Adrenal gland (tissue), 12 donors: ENCODE results near the gene MKLN1. TPM values are rescaled to one million over a fixed set of nuclear protein-coding genes. Genes with fewer than 3 reads are reported as not detected.

Experiments
- DNase-seq, 7 donors: peaks; one replicate each; pipeline ENCODE4 v3.0.0-alpha.2; 2019 to 2020
- H3K27ac ChIP-seq, 5 donors: fragments of 200-600 bp; sonication (generic) in 4 of 5; 1 replicate in 3 of 5; 2 replicates in 2 of 5; pipeline versions ENCODE4 v1.5.1 to v1.8.0; 2016 to 2020; ENCODE audit warnings: mild to moderate bottlenecking in 1 of 5
- H3K27me3 ChIP-seq: fragments of 200-600 bp; 2 replicates; pipeline ENCODE4 v1.8.0; 2021
- H3K36me3 ChIP-seq, 2 donors: fragments of 200-600 bp; replicated peaks in 1 of 2; 1 replicate in 1 of 2; 2 replicates in 1 of 2; pipeline versions ENCODE4 v1.5.1 to v1.8.0; 2018 to 2022
- H3K4me1 ChIP-seq, 2 donors: fragments of 200-600 bp; replicated peaks in 1 of 2; 1 replicate in 1 of 2; 2 replicates in 1 of 2; pipeline versions ENCODE4 v1.5.1 to v1.8.0; 2018 to 2021
- H3K4me3 ChIP-seq, 4 donors: fragments of 200-600 bp; sonication (generic) in 3 of 4; one replicate each; pipeline ENCODE4 v1.5.1; 2016 to 2018
- H3K9me3 ChIP-seq, 3 donors: fragments of 200-600 bp; sonication (generic) in 1 of 3; replicated peaks in 1 of 3; 1 replicate in 2 of 3; 2 replicates in 1 of 3; pipeline versions ENCODE4 v1.5.1 to v1.8.0; 2016 to 2021
- CTCF ChIP-seq, 6 experiments: fragments of 450-650 bp in 4 of 6; fragments of 200-600 bp in 2 of 6; sonication (generic) in 1 of 6; IDR thresholded peaks; 1 replicate in 5 of 6; 2 replicates in 1 of 6; pipeline versions ENCODE4 v1.5.1 to v1.8.0; 2016 to 2021; ENCODE audit warnings: antibody characterized with exemption in 6 of 6, mild to moderate bottlenecking in 2 of 6, moderate library complexity in 1 of 6
- POLR2A ChIP-seq, 2 donors: fragments of 450-650 bp; IDR thresholded peaks; one replicate each; pipeline ENCODE4 v1.6.1; 2017; ENCODE audit warnings: antibody characterized with exemption in 2 of 2, mild to moderate bottlenecking in 2 of 2, moderate library complexity in 1 of 2
- WGBS, 4 donors: extraction: QIAGEN DNeasy Blood & Tissue Kit in 2 of 4; methylation state at CpG; one replicate each; pipeline versions ENCODE4 v1.1.5 to v1.1.7; 2013 to 2017; 5-methylcytosine and 5-hydroxymethylcytosine counted together
- intact Hi-C, 2 donors: fragments of 100-400 bp; cut with DNase I; formaldehyde crosslinking; loops; one replicate each; pipeline versions ENCODE4 v1.14.1 to v1.15.0; 2022 to 2023
- polyA plus RNA-seq, 3 donors: library from polyadenylated mRNA; stranded (reverse); fragments of 200-250 nt in 2 of 3; fragments of 350-450 nt in 1 of 3; fragmentation: Illumina TruSeq in 1 of 3; extraction: RNeasy Lipid Tissue Mini Kit (QIAGEN cat#74804) in 1 of 3; gene quantifications; one replicate each; pipeline ENCODE4 v1.2.3, GENCODE V29; 2013 to 2014
- total RNA-seq, 9 donors: library from RNA; depleted of rRNA in 4 of 9; stranded (reverse); fragments of >200 nt in 4 of 9; fragments of 120-200 nt in 1 of 9; fragmentation: NEBNext Ultra II Directional in 1 of 9; extraction: Animal tissue kit (Norgen Biotek cat#: 25700) in 1 of 9; gene quantifications; one replicate each; pipeline versions ENCODE4 v1.1.0 to v1.2.4, GENCODE V29; 2013 to 2023
- donor health status: healthy with polysubstance abuse.
- donor health status: Bipolar disorder and iron deficiency.
- donor health status: DM: yes; HTN: yes; CAD: no.
- donor health status: DM: no; HTN: no; CAD: no.
- donor health status: DM: no; HTN: no; CAD: no.
- donor health status: DM: yes; HTN: yes; CAD: no.

The MKLN1 gene
- total and polyA plus RNA-seq, 12 donors, result 20.7 to 81.2 (median 55.2) TPM

- TF ChIP-seq CTCF (IDR thresholded peaks at IDR 0.05), result no peak
- TF ChIP-seq POLR2A (IDR thresholded peaks at IDR 0.05), result no peak
- intact Hi-C loops, result no loop called here
Observed at GRCh38 chr7:131299074-131299473, 28.6 kb upstream of the MKLN1 start.

GRCh38 chr7:131300078-131300477, 27.6 kb upstream of the MKLN1 start:
- Histone ChIP-seq H3K36me3 (no peaks in the 10 kb centered on the region), H3K27me3 (no peaks in the 10 kb centered on the region), H3K4me3 (no peak overlapping the region), H3K4me1 (peaks cover 7 to 12% of the 10 kb centered on the region in 2 donors), H3K9me3 (no peaks in the 10 kb centered on the region), H3K27ac (no peak overlapping the region)
- intact Hi-C loops, result loop anchor here in 1 of 2 donors (10.0 kb wide), 1 partner anchor 195 kb away; no protein-coding TSS in a partner anchor
- 78 to 94% (median 82%) methylated on average over 2 of the region's 2 CpGs for WGBS, 4 donors
- DNase-seq, result no peak
- TF ChIP-seq CTCF (IDR thresholded peaks at IDR 0.05) (no peak), POLR2A (IDR thresholded peaks at IDR 0.05) (no peak)

More at GRCh38 chr7:131299074-131299473, 28.6 kb upstream of the MKLN1 start:
- Histone ChIP-seq H3K9me3 (no peaks in the 10 kb centered on the region), H3K4me3 (no peak overlapping the region), H3K27me3 (no peaks in the 10 kb centered on the region), H3K27ac (no peak overlapping the region), H3K4me1 (peaks cover 7 to 12% of the 10 kb centered on the region in 2 donors), H3K36me3 (no peaks in the 10 kb centered on the region)
- DNase-seq, result no peak

DNA sequence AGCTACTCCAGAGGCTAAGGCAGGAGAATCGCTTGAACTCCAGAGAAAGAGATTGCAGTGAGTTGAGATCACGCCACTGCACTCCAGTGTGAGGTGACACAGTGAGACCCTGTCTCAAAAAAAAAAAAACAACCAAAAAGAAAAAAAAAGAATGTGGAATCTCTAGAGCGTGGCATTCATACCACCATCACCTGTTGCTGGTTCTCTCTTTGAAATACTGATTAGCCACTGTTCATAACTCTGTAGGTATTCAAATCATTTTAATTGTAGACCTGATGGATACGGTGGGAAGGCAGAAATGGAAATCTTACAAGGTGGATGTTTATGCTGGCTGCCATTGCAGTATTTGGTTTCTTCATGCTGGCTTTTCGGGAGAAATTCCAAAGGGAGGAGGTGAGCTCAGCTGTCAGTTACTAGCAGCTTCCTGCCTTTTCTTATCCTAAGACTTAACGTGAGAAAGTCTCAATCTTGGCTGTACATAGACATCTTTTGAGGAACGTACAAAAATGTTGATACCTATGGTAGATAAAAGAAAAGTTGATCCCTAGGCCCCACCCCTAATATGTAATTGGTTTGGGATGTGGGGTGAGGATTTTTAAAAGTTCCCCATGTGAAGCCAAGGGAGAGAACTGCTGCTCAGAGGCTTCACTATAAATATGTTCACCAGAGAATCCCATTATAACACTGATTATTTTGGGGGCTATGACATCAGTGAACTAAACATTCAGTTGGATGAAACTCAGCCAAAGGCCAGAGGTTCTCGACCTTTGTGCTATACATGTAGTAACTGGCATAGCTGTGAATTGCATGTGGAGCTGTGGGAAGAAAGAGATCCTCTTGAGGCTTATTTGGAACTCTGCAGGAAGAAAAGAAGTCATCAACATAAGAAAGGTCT, 26.9 kb upstream of the MKLN1 start:
- Histone ChIP-seq H3K36me3 (no peaks in the 10 kb centered on the region), H3K4me3 (no peak overlapping the region), H3K27me3 (no peaks in the 10 kb centered on the region), H3K9me3 (no peaks in the 10 kb centered on the region), H3K4me1 (peaks cover 7 to 12% of the 10 kb centered on the region in 2 donors), H3K27ac (no peak overlapping the region)
- intact Hi-C loops, result loop anchor here in 1 of 2 donors (10.0 kb wide), 1 partner anchor 196 kb away; no protein-coding TSS in a partner anchor
- no peak for TF ChIP-seq CTCF (IDR thresholded peaks at IDR 0.05)
- TF ChIP-seq POLR2A (IDR thresholded peaks at IDR 0.05), result no peak
- 68 to 79% (median 71%) methylated on average over 8 of the region's 8 CpGs for WGBS, 4 donors
- no peak for DNase-seq

- no peak for DNase-seq
- no peak overlapping the region for H3K27ac ChIP-seq
- WGBS, 4 donors, result 83 to 90% (median 88%) methylated on average over 4 of the region's 4 CpGs
- no peaks in the 10 kb centered on the region for H3K9me3 ChIP-seq
- H3K27me3 ChIP-seq, result no peaks in the 10 kb centered on the region
- TF ChIP-seq POLR2A (IDR thresholded peaks at IDR 0.05), result no peak
- TF ChIP-seq CTCF (IDR thresholded peaks at IDR 0.05), result no peak
- no peak overlapping the region for H3K4me3 ChIP-seq
- intact Hi-C loops, result loop anchor here in 1 of 2 donors (10.0 kb wide), 1 partner anchor 198 kb away; no protein-coding TSS in a partner anchor
- peaks cover 7 to 12% of the 10 kb centered on the region in 2 donors for H3K4me1 ChIP-seq
- H3K36me3 ChIP-seq, result no peaks in the 10 kb centered on the region
Observed at GRCh38 chr7:131302446-131302845, 25.2 kb upstream of the MKLN1 start.
